ENCODE data around the gene SMKR1.

- TF ChIP-seq CTCF (IDR thresholded peaks at IDR 0.05) (no peak), POLR2AphosphoS5 (IDR thresholded peaks at IDR 0.05) (no peak)
Measured at GRCh38 chr7:129465080-129465479, 37.3 kb upstream of the SMKR1 start.
